ENCODE results near the gene LRRC40. TPM values are rescaled to one million over a fixed set of nuclear protein-coding genes. Genes with fewer than 3 reads are reported as not detected.

Gene LRRC40
- total RNA-seq, 1 experiment from 2014 or later = 12.0 TPM

DNA sequence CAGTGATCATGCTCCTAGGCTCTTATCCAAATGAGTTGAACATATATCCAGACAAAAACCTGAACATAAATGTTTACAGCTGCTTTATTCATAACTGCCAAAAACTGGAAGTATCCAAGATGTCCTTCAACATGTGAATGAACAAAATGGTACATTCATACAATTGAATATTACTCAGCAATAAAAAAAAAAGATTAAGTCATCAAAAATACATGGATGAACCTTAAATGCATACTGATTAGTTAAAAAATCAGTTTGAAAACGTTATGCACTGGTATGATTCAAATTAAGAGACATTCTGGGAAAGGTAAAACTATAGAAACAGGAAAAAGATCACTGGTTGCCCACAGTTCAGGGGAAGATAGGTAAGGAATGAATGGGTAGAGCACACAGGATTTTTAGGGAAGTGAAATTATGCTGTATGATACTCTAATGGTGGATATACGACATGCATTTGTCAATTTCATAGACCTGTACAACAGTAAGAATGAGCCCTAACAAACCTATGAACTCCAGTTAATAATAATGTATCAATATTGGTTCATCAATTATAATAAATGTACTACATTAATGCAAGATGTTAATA, 3.1 kb downstream of the LRRC40 start:
- no peak overlapping the region for H3K27ac ChIP-seq
- ChIA-PET CTCF (no interaction called here), POLR2A (ENCODE audit: unreplicated experiment) (no interaction called here)
- BruUV-seq (replicated peaks) = no TSS peak
- no peaks in the 10 kb centered on the region for H4K20me1 ChIP-seq (ENCODE audit: insufficient read depth)
- H3K79me2 ChIP-seq (ENCODE audit: low read depth) = peaks cover 73% of the 10 kb centered on the region
- TF ChIP-seq, protein P1, sequence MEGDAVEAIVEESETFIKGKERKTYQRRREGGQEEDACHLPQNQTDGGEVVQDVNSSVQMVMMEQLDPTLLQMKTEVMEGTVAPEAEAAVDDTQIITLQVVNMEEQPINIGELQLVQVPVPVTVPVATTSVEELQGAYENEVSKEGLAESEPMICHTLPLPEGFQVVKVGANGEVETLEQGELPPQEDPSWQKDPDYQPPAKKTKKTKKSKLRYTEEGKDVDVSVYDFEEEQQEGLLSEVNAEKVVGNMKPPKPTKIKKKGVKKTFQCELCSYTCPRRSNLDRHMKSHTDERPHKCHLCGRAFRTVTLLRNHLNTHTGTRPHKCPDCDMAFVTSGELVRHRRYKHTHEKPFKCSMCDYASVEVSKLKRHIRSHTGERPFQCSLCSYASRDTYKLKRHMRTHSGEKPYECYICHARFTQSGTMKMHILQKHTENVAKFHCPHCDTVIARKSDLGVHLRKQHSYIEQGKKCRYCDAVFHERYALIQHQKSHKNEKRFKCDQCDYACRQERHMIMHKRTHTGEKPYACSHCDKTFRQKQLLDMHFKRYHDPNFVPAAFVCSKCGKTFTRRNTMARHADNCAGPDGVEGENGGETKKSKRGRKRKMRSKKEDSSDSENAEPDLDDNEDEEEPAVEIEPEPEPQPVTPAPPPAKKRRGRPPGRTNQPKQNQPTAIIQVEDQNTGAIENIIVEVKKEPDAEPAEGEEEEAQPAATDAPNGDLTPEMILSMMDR (conservative IDR thresholded peaks at IDR 0.05) = no peak
- TF ChIP-seq EZH2 (IDR thresholded peaks at IDR 0.05; ENCODE audit: low read depth) = no peak
- H3F3A ChIP-seq (ENCODE audit: insufficient read depth, low read depth) = no peaks in the 10 kb centered on the region
- H3K9me2 ChIP-seq (ENCODE audit: insufficient read depth) = no peaks in the 10 kb centered on the region
- H3K9me3 ChIP-seq (ENCODE audit: insufficient read depth, low read depth) = no peaks in the 10 kb centered on the region
- H3K4me2 ChIP-seq = no peak overlapping the region
- no peak for DNase-seq
- no peak overlapping the region for H3K4me3 ChIP-seq
- 0 out of 2 replicates have a peak, but pooled peaks cover under 1% of the 10 kb centered on the region for H3K36me3 ChIP-seq (ENCODE audit: low read depth)
- intact Hi-C loops (cut with micrococcal nuclease; ENCODE audit: unreplicated experiment) = loop anchor here (10.0 kb wide), 1 partner anchor 167 kb away; no protein-coding TSS in a partner anchor
- peaks cover 17% of the 10 kb centered on the region for H3K4me1 ChIP-seq (replicated peaks; ENCODE audit: insufficient read depth)
- H2AFZ ChIP-seq = no peak overlapping the region
- H3K27me3 ChIP-seq (ENCODE audit: insufficient read depth, low read depth) = no peaks in the 10 kb centered on the region

DNA sequence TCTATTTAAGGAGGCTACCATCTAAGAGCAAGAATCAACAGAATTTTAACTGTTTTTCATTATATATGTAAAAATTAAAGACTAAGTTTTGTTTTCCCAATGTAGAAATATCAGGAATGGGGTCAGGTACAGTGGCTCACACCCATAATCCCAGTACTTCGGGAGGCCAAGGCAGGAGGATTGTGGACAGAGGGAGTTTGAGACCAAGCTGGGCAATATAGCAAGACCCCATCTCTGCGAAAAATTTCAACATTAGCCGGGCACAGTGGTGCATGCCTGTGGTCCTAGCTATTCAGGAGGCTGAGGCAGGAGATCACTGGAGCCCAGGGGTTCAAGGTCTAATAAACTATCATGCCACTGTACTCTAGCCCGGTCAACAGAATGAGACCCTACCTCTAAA, 5.3 kb downstream of the LRRC40 start:
- DNase-seq = no peak
- ChIA-PET CTCF (no interaction called here), POLR2A (ENCODE audit: unreplicated experiment) (no interaction called here)
- Histone ChIP-seq H4K20me1 (ENCODE audit: insufficient read depth) (no peaks in the 10 kb centered on the region; the same call in 1 of the 2 replicates), H3K4me2 (no peak overlapping the region), H3F3A (ENCODE audit: insufficient read depth, low read depth) (no peaks in the 10 kb centered on the region), H2AFZ (no peak overlapping the region), H3K27me3 (ENCODE audit: insufficient read depth, low read depth) (no peaks in the 10 kb centered on the region), H3K9me3 (ENCODE audit: insufficient read depth, low read depth) (no peaks in the 10 kb centered on the region), H3K4me1 (replicated peaks; ENCODE audit: insufficient read depth) (peaks cover 9% of the 10 kb centered on the region), H3K4me3 (no peak overlapping the region), H3K79me2 (ENCODE audit: low read depth) (peaks cover 53% of the 10 kb centered on the region), H3K9me2 (ENCODE audit: insufficient read depth) (no peaks in the 10 kb centered on the region; the same call in 1 of the 2 replicates), H3K36me3 (ENCODE audit: low read depth) (no peaks in the 10 kb centered on the region), H3K27ac (no peak overlapping the region)
- BruUV-seq (replicated peaks) = no TSS peak
- TF ChIP-seq EZH2 (IDR thresholded peaks at IDR 0.05; ENCODE audit: low read depth) = no peak
- TF ChIP-seq, protein P1 (conservative IDR thresholded peaks at IDR 0.05) = no peak
- intact Hi-C loops (cut with micrococcal nuclease; ENCODE audit: unreplicated experiment) = loop anchor here (10.0 kb wide), 1 partner anchor 165 kb away; no protein-coding TSS in a partner anchor

DNA sequence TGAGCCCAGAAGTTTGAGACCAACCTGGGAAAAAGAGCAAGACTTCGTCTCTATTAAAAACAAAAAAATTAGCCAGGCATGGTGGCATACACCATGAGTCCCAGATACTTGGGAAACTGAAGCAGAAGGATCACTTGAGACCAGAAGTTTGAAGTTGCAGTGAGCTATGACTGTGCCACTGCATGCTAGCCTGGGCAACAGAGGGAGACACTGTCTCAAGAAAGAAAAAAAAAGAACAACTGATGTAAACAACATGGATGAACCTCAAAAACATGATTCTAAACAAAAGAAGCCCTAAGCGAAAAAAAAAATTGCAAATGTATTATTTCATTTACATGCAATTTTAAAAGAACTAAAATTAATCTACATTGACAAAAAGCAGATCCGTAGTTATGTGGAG, 9.0 kb downstream of the LRRC40 start:
- H3K27me3 ChIP-seq (ENCODE audit: insufficient read depth, low read depth) = no peaks in the 10 kb centered on the region
- DNase-seq = no peak
- H2AFZ ChIP-seq = no peak overlapping the region
- no peaks in the 10 kb centered on the region for H3K4me1 ChIP-seq (replicated peaks; ENCODE audit: insufficient read depth)
- CTCF ChIA-PET = no interaction called here
- no peaks in the 10 kb centered on the region; the same call in 1 of the 2 replicates for H4K20me1 ChIP-seq (ENCODE audit: insufficient read depth)
- no peak for TF ChIP-seq EZH2 (IDR thresholded peaks at IDR 0.05; ENCODE audit: low read depth)
- TF ChIP-seq, protein P1 (conservative IDR thresholded peaks at IDR 0.05) = no peak
- no peaks in the 10 kb centered on the region; the same call in 1 of the 2 replicates for H3K9me2 ChIP-seq (ENCODE audit: insufficient read depth)
- H3K4me3 ChIP-seq = no peak overlapping the region
- peaks cover 33% of the 10 kb centered on the region for H3K79me2 ChIP-seq (ENCODE audit: low read depth)
- intact Hi-C loops (cut with micrococcal nuclease; ENCODE audit: unreplicated experiment) = no loop called here
- POLR2A ChIA-PET (ENCODE audit: unreplicated experiment) = no interaction called here
- H3F3A ChIP-seq (ENCODE audit: insufficient read depth, low read depth) = no peaks in the 10 kb centered on the region
- BruUV-seq (replicated peaks) = no TSS peak
- no peak overlapping the region for H3K27ac ChIP-seq
- H3K9me3 ChIP-seq (ENCODE audit: insufficient read depth, low read depth) = no peaks in the 10 kb centered on the region
- no peak overlapping the region for H3K4me2 ChIP-seq
- no peaks in the 10 kb centered on the region for H3K36me3 ChIP-seq (ENCODE audit: low read depth)

Data from PC-9 (cell line).